ENCODE data around the gene GNAI2.

DNA sequence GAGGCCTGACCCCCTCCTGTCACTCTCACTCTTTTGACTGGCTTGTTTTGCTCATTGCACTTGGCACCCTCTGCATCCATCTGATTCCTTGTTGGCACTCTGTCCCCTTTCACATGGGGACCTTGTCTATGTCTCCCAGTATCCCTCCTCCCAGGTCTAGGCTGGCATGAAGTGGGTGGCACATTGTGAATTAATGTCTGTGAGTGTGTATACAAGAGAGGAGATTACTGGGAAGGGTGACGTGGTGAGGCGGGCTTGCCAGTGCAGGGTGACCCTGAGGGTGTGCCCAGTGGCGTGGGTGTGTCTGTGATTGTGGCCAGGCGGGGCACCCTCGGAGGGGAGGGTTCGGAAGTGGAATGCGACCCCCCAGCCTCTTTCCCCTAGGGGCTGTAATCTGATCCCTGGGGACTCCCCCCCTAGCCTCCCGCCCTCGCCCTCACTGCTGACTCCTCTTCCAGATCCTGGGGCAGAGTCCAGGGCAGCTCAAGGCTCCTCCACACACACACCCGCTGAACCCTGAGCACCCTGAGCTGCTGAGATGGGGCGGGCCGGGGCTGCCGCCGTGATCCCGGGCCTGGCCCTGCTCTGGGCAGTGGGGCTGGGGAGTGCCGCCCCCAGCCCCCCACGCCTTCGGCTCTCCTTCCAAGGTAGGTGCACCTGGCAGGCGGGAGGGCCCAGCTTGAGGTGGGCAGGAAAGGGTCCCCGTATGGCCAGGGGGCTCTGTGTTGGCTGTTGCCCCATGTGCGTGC lies 32.9 kb downstream of the GNAI2 start, which contains the start of gene SEMA3B:
- TF ChIP-seq, protein P1, sequence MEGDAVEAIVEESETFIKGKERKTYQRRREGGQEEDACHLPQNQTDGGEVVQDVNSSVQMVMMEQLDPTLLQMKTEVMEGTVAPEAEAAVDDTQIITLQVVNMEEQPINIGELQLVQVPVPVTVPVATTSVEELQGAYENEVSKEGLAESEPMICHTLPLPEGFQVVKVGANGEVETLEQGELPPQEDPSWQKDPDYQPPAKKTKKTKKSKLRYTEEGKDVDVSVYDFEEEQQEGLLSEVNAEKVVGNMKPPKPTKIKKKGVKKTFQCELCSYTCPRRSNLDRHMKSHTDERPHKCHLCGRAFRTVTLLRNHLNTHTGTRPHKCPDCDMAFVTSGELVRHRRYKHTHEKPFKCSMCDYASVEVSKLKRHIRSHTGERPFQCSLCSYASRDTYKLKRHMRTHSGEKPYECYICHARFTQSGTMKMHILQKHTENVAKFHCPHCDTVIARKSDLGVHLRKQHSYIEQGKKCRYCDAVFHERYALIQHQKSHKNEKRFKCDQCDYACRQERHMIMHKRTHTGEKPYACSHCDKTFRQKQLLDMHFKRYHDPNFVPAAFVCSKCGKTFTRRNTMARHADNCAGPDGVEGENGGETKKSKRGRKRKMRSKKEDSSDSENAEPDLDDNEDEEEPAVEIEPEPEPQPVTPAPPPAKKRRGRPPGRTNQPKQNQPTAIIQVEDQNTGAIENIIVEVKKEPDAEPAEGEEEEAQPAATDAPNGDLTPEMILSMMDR (conservative IDR thresholded peaks at IDR 0.05; ENCODE audit: low read length): no peak
- no peak for TF ChIP-seq EZH2phosphoT487 (IDR thresholded peaks at IDR 0.05; ENCODE audit: borderline replicate concordance)
